T47D (cell line): ENCODE measurements around the gene DAND5.

Experiments
- DNase-seq, 2 experiments: peaks; one replicate each; pipeline versions ENCODE4 v3.0.0 to v3.0.0-alpha.2; 2011 to 2012; ENCODE audit warnings: low read depth in 1 of 2, low spot score in 1 of 2
- JUND ChIP-seq: IDR thresholded peaks from 2 replicates; pipeline ENCODE4 v1.6.1; 2012; ENCODE audit warnings: low read depth
- in situ Hi-C: cut with HindIII; loops from 2 replicates; pipeline ENCODE4 v1.10.0; 2016; ENCODE audit warnings: low sequenced_read_pairs, low pct_unique_long_range_greater_than_20kb

DAND5 gene

GRCh38 chr19:12995596-12996405 lies 26.4 kb downstream of the DAND5 start:
- DNase-seq = peak in 1 of 2 experiments; percentile 21
- in situ Hi-C loops = no loop called here
- TF ChIP-seq JUND = no peak

- DNase-seq = peak; percentile 39 to 53
- in situ Hi-C loops = no loop called here
- no peak for TF ChIP-seq JUND
These were observed 27.2 kb downstream of the DAND5 start for GRCh38 chr19:12996406-12997094.

DNA sequence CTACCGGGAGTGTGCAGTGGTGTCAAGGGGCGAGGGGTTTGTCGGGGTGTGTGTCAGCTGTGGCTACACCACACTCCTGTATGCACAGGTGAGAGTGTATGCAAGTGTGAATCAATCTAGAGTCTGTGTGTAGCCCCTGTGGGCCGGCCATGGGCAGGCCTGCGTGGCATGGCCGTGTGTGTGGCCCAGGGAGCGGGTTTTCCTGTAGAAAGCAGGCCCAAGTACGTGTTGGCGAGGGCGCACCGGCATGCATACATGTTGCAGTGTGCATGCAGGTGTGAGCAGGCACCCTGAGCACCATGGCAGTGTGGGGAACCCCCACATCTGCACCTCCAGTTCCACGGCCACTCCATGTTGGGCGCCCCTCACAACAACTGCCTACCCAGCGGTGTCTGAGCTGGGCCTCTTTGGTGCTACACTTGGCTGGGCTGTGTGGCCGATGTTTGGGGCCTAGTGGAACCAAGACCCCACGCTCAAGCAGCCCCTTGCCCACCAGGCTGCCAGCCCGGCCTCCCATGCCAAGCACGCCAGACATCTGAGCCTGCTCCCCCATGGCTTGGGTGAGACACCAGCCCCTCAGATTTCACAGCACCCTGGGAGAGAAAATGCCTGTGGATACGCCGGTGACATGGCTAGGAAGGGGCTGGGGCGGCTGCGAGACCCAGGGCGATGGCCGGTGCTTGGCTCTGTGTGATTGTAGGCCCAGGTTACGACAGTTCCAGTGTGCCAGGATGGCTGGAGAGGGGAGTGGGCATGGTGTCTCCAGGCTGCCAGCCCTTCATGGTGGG lies 28.0 kb downstream of the DAND5 start:
- in situ Hi-C loops = no loop called here
- DNase-seq = no peak
- TF ChIP-seq JUND = no peak

DNA sequence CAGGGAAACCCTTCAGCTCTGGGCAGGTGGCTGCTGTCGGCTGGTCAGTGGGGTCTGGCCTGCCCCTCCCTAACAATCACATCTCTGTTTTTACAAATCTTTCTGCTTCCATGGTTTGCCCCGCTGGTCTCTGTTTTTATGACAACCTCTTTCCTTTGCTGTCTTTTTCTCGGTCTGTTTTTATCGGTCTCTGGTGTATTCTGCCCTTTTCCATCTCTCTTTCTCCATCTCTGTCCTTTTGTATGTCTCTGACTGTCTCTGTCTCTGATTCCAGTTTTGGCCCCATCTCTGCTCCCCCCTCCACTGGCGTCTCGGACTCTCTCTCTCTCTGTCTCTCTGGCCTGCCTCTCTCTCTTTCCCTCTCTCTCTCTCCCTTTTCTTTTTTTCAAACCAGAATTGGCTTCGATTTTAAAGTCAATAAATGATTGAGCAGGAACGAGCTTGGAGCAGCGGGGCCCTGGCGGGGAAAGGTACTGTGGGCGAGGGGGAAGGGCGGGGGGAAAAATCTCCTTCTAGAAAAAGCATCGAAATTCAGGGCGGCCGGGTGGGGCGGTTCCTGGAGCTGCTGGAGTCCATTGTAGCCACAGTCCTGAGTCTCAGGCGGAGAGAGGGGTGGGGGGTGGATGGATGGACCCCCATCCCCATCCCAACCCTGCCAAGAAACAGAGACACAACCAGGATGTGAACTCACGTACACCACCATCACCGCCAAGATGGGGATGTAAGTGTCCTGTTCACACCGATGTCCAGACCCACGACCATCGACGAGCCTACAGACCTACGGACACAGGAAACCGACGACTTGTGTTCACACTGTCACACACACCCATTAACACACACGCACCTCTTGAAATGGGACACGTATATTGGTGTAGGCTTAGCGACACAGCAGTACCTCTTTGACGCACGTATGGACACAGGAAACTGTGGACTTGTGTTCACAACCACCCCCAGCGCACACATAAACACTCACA lies 28.9 kb downstream of the DAND5 start:
- no peak for TF ChIP-seq JUND
- in situ Hi-C loops = no loop called here
- DNase-seq = no peak

DNA sequence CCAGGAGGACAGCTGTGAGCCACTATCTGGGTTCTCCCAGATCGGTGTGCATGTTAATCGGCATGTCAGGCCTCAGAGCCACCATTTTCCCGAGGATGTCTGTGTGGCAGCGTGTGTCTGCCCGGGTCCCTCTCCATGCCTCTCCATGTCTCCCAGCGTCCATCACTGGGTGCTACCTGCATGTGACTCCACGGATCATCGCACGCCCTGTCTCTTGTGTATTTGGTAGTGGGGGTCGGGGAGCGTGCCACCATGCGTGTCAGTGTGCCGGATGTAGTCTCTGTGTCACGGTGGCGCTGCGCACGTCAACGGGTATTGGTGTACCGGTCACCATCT lies 31.8 kb downstream of the DAND5 start:
- in situ Hi-C loops = no loop called here
- DNase-seq = no peak
- TF ChIP-seq JUND = no peak

DNA sequence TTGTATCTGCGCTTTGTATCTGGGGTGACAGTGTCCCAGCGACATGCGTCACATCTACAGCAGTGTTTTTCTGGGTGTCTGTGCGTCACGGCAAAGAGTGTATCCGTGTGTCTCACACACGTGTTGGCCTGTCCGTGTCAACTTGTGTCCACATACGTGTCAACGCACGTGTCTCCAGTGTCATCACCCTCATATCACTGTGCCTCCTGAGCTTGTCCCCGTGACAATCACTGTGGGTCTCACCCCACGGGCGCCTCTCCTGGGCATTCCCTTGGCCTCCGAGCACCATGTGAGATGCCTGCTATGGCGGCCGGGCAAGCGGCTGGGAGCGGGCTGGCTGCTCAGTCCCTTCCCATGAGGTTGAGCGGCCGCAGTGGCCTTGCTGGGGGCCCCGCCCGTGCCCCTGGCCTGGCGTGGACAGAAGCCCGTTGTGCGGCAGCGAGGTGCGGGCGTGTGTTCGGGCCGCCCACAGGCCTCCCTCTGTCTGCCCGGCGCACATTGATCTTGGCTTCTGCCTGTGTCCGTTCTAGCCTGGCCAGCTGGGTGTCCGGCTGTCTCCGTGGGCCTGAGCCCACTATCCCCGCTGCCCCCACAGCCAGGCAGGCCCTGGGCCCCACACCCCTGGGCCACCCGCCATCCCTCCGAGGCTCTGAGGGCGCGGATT lies 32.3 kb downstream of the DAND5 start:
- TF ChIP-seq JUND = no peak
- no peak for DNase-seq
- in situ Hi-C loops = no loop called here

- DNase-seq = no peak
- no peak for TF ChIP-seq JUND
- in situ Hi-C loops = no loop called here
These were observed 33.0 kb downstream of the DAND5 start for GRCh38 chr19:13002166-13002898.

GRCh38 chr19:13003081-13003480 lies 33.7 kb downstream of the DAND5 start:
- DNase-seq = no peak
- TF ChIP-seq JUND = no peak
- in situ Hi-C loops = no loop called here

DNA sequence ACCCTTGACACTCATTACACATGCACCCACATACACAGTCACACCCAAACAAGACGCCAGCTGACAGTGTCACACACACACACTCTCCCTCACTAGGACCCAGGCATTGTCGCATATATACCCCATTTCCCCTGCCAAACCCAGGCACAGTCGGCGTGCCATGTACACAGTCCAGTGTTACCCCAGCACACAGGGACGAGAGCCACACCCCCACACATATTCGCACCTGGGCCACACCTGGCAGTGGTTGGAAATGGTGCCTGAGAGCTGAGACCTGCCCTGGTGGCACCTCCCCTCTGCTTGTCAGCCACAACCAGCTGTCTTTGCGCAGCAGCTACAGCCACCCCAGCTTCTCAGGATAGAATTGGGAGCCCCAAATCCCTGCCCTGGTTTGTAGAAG lies 34.9 kb downstream of the DAND5 start:
- TF ChIP-seq JUND = no peak
- in situ Hi-C loops = no loop called here
- DNase-seq = no peak

- in situ Hi-C loops = no loop called here
- no peak for DNase-seq
- no peak for TF ChIP-seq JUND
These were observed 35.9 kb downstream of the DAND5 start for GRCh38 chr19:13005253-13005652.

DNA sequence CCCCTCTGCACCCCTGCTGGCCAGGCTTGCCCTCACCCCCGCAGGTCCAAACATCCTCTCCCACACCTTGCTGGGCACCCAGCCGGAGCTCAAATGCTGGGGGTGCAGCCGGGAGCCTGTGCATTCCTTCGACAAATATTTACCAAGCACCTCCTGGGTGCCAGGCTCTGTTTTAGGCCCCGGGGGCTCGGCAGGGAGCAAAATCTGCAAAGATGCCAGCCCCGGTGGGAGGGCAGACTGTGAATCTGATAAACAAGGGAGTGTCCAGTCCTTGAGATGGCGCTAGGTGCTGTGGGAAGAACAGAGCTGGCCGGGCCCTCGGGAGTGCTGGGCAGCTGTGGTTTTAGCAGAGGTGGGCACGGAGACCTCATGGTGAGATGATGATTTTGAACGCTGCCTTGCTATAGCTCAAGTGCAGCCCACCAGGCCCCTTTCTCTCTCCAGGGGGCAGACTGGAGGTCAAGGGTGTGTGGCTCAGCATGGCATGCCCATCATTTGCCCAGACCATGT lies 36.5 kb downstream of the DAND5 start:
- peak in 1 of 2 experiments; percentile 58 for DNase-seq
- no peak for TF ChIP-seq JUND
- in situ Hi-C loops = no loop called here
